Gastrocnemius medialis (tissue), 4 donors: ENCODE measurements around the gene AK8. TPM values are rescaled to one million over a fixed set of nuclear protein-coding genes. Genes with fewer than 3 reads are reported as not detected.

Experiments
- ATAC-seq, 2 donors: fragments of 150-250 bp; one replicate each; pipeline ENCODE4 v1.9.1; 2016
- DNase-seq, 2 donors: peaks; one replicate each; pipeline ENCODE4 v3.0.0-alpha.2; 2019
- H3K27ac ChIP-seq, 4 donors: fragments of 200-600 bp; sonication (generic); 1 replicate in 1 of 4; 2 replicates in 3 of 4; pipeline ENCODE4 v1.5.1; 2016 to 2018; ENCODE audit warnings: mild to moderate bottlenecking in 2 of 4, moderate library complexity in 1 of 4
- H3K27me3 ChIP-seq, 3 donors: fragments of 200-600 bp; sonication (generic) in 2 of 3; 1 replicate in 1 of 3; 2 replicates in 2 of 3; pipeline versions ENCODE4 v1.5.1 to v1.6.0; 2016 to 2019; ENCODE audit warnings: mild to moderate bottlenecking in 1 of 3, moderate library complexity in 1 of 3
- H3K36me3 ChIP-seq, 2 donors: fragments of 200-600 bp; sonication (generic) in 1 of 2; one replicate each; pipeline ENCODE4 v1.5.1; 2017 to 2018
- H3K4me1 ChIP-seq, 2 donors: fragments of 200-600 bp; sonication (generic) in 1 of 2; one replicate each; pipeline ENCODE4 v1.5.1; 2016 to 2017; ENCODE audit warnings: mild to moderate bottlenecking in 2 of 2
- H3K4me3 ChIP-seq, 4 donors: fragments of 200-600 bp; sonication (generic) in 3 of 4; 1 replicate in 1 of 4; 2 replicates in 3 of 4; pipeline ENCODE4 v1.5.1; 2016 to 2019; ENCODE audit warnings: mild to moderate bottlenecking in 2 of 4
- H3K9me3 ChIP-seq, 3 donors: fragments of 200-600 bp; sonication (generic) in 2 of 3; 1 replicate in 1 of 3; 2 replicates in 2 of 3; pipeline ENCODE4 v1.5.1; 2016 to 2019
- POLR2A ChIP-seq, 2 donors: fragments of 450-650 bp; IDR thresholded peaks; one replicate each; pipeline ENCODE4 v1.6.1; 2017; ENCODE audit warnings: antibody characterized with exemption in 2 of 2, mild to moderate bottlenecking in 2 of 2, moderate library complexity in 2 of 2
- in situ Hi-C, 4 donors: fragments of 200-750 bp; cut with MboI; loops; one replicate each; pipeline versions ENCODE4 v1.15.0 to v1.8.0; 2017; ENCODE audit warnings: low sequenced_read_pairs in 4 of 4
- intact Hi-C: fragments of 100-400 bp; cut with DNase I; formaldehyde crosslinking; loops from one replicate; pipeline ENCODE4 v1.15.1; 2023; ENCODE audit warnings: low total_unique reads
- total RNA-seq, 4 donors: library from RNA; depleted of rRNA; stranded (reverse); fragments of >200 nt; gene quantifications; one replicate each; pipeline versions ENCODE4 v1.1.0 to v1.2.3, GENCODE V29; 2016
- TF ChIP-seq, protein P1 (sequence below), 5 experiments: fragments of 450-650 bp in 3 of 5; fragments of 200-600 bp in 2 of 5; sonication (generic) in 2 of 5; IDR thresholded peaks in 4 of 5; conservative IDR thresholded peaks in 1 of 5; 1 replicate in 4 of 5; 2 replicates in 1 of 5; pipeline ENCODE4 v1.5.1; 2016 to 2019; ENCODE audit warnings: antibody characterized with exemption in 5 of 5, mild to moderate bottlenecking in 3 of 5, moderate library complexity in 3 of 5

AK8 gene
- total RNA-seq, 4 donors from 2014 or later = not detected

DNA sequence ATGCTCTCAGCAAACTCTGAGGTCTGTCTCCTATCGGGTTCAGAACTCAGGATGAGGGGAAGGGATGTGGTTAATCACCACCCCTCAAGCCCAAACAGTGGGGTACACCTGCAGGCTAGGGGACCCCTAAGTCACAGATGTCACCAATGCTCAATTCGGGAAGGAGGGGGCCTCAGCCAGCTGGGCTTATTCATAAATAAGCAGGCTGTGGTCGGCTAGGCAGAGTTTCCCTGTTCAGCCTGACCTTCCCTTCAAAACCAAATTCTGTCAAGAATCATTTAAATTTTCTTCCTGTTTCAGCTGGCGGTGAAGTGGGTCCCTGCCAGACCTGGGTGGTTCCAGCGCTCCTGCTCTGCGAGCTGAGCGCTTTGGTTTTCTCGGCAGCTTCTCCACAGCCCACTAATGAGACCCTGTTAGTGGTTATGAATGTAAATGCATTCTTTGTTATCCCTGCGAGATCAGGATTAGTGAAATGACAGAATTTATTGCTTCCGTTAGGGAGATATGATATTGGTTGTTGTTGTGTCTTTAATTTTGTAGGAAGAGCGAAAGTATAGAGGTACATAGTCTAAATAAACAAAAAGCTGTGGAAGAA is 68.3 kb downstream of the AK8 start:
- DNase-seq = no peak
- in situ Hi-C loops = loop anchor here in 2 of 4 donors (10.0 kb wide), 1 partner anchor 305 kb away; no protein-coding TSS in a partner anchor
- no peak overlapping the region for H3K27ac ChIP-seq
- H3K4me3 ChIP-seq = no peak overlapping the region
- H3K27me3 ChIP-seq = peaks cover 4 to 7% (median 5%) of the 10 kb centered on the region in 3 donors
- ATAC-seq = no peak
- H3K36me3 ChIP-seq = no peaks in the 10 kb centered on the region
- intact Hi-C loops = no loop called here
- TF ChIP-seq, protein P1, sequence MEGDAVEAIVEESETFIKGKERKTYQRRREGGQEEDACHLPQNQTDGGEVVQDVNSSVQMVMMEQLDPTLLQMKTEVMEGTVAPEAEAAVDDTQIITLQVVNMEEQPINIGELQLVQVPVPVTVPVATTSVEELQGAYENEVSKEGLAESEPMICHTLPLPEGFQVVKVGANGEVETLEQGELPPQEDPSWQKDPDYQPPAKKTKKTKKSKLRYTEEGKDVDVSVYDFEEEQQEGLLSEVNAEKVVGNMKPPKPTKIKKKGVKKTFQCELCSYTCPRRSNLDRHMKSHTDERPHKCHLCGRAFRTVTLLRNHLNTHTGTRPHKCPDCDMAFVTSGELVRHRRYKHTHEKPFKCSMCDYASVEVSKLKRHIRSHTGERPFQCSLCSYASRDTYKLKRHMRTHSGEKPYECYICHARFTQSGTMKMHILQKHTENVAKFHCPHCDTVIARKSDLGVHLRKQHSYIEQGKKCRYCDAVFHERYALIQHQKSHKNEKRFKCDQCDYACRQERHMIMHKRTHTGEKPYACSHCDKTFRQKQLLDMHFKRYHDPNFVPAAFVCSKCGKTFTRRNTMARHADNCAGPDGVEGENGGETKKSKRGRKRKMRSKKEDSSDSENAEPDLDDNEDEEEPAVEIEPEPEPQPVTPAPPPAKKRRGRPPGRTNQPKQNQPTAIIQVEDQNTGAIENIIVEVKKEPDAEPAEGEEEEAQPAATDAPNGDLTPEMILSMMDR (IDR thresholded peaks at IDR 0.05 in 4 of 5, conservative IDR thresholded peaks at IDR 0.05 in 1 of 5) = no peak
- TF ChIP-seq POLR2A (IDR thresholded peaks at IDR 0.05) = no peak
- no peaks in the 10 kb centered on the region for H3K9me3 ChIP-seq
- H3K4me1 ChIP-seq = no peaks in the 10 kb centered on the region

DNA sequence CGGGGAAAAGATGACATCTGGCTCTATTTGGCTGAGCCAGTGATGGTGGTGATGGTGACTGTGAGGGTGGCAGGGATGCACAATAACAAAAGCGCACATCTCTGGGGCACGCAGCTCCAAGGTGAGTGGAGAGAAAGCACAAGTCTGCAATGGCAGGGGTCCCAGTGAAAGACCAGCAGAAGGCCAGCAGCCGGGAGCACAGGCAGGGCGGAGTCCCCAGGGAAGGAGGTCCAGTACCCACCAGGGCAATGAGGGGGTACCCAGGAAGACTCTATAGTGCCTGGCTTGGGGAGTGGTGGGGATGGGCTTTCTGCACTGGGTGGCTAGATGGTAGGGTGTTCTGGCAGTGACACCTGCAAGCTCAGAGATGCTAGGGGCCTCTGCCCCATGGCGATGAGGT is 69.4 kb downstream of the AK8 start:
- DNase-seq (no peak), ATAC-seq (no peak)
- TF ChIP-seq, protein P1 (IDR thresholded peaks at IDR 0.05 in 4 of 5, conservative IDR thresholded peaks at IDR 0.05 in 1 of 5) = no peak
- TF ChIP-seq POLR2A (IDR thresholded peaks at IDR 0.05) = no peak
- intact Hi-C loops = no loop called here
- in situ Hi-C loops = loop anchor here in 2 of 4 donors (10.0 kb wide), 1 partner anchor 304 kb away; no protein-coding TSS in a partner anchor
- no peak overlapping the region for H3K27ac ChIP-seq
- H3K9me3 ChIP-seq = no peaks in the 10 kb centered on the region
- H3K27me3 ChIP-seq = peaks cover 7 to 16% (median 7%) of the 10 kb centered on the region in 3 donors
- H3K4me3 ChIP-seq = no peak overlapping the region
- no peaks in the 10 kb centered on the region for H3K36me3 ChIP-seq
- no peaks in the 10 kb centered on the region for H3K4me1 ChIP-seq

DNA sequence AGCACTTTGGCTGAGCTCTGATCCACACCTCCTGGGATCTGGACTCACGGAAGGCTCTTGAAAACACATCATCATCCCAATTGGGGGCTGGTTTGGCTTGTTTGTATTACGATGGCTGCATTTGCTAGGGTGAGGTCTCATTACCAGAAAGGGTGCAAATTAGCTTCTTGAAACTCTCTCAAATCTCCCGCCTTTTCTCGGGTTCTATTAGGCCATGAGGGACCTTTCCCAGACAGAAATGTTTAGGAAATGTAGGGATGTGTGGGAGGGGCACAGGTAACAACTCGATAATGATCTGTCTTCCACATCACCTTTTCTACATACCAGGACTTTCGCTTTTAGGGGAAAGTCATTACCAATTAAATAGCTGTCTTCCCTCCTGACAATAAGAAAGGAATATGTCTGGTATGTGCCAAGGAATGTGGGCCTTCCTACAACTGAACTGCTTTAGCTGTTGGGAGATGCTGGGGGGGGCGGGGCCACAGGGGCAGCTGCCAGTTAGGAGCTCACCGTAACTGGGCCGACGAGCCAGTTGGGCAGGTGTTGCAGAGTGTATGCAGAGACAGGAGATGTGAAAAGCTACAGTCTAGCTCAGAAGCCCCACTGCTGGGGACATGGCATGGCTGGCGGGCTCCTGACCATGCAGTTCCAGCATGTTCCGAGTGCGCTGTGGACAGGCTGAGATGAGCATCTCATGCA is 71.2 kb downstream of the AK8 start:
- intact Hi-C loops (no loop called here), in situ Hi-C loops (loop anchor here in 2 of 4 donors (10.0 kb wide), 1 partner anchor 302 kb away; no protein-coding TSS in a partner anchor)
- TF ChIP-seq POLR2A (IDR thresholded peaks at IDR 0.05) = no peak
- TF ChIP-seq, protein P1 (IDR thresholded peaks at IDR 0.05 in 4 of 5, conservative IDR thresholded peaks at IDR 0.05 in 1 of 5) = no peak
- Histone ChIP-seq H3K4me3 (no peak overlapping the region), H3K27me3 (peaks cover 13 to 27% (median 17%) of the 10 kb centered on the region in 3 donors), H3K27ac (no peak overlapping the region), H3K4me1 (no peaks in the 10 kb centered on the region), H3K9me3 (no peaks in the 10 kb centered on the region), H3K36me3 (no peaks in the 10 kb centered on the region)
- no peak for DNase-seq
- ATAC-seq = no peak

DNA sequence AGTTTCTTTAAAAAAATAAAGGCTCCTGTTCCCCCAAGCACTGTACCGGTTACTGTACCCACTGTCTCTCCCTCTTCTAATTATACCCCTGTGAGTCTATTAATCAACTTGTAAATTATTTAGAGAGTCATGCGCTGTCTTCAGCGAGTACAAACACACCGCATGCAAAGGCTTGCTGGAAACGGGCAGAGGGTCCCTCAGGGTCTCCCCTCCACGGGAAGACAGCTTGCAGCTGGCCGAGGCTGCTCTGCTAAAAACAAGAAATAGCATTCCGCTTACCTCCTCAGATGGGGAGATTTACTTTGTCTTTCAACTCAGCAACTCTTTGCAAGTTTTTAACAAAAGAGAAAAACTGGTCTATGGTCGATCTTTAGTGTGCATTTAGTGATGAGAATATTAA is 71.8 kb downstream of the AK8 start:
- H3K36me3 ChIP-seq = no peaks in the 10 kb centered on the region
- H3K9me3 ChIP-seq = no peaks in the 10 kb centered on the region
- TF ChIP-seq, protein P1 (IDR thresholded peaks at IDR 0.05 in 4 of 5, conservative IDR thresholded peaks at IDR 0.05 in 1 of 5) = no peak
- TF ChIP-seq POLR2A (IDR thresholded peaks at IDR 0.05) = no peak
- H3K27ac ChIP-seq = no peak overlapping the region
- H3K4me1 ChIP-seq = no peaks in the 10 kb centered on the region
- peaks cover 13 to 27% (median 17%) of the 10 kb centered on the region in 3 donors for H3K27me3 ChIP-seq
- in situ Hi-C loops (loop anchor here in 2 of 4 donors (10.0 kb wide), 1 partner anchor 302 kb away; no protein-coding TSS in a partner anchor), intact Hi-C loops (no loop called here)
- no peak overlapping the region for H3K4me3 ChIP-seq
- no peak for ATAC-seq
- no peak for DNase-seq
